WTC11 (cell line): ENCODE data around the gene NUDT22.

ENCODE experiments used
- ATF6 ChIP-seq: sonication (generic); formaldehyde crosslinking; IDR thresholded peaks from 2 replicates; pipeline ENCODE4 v1.8.1; 2023; ENCODE audit warnings: mild to moderate bottlenecking, missing genetic modification reagents
- CBFB ChIP-seq: sonication (generic); formaldehyde crosslinking; IDR thresholded peaks from 2 replicates; pipeline ENCODE4 v1.8.1; 2022; ENCODE audit warnings: mild to moderate bottlenecking, low read depth, missing genetic modification reagents
- CDX4 ChIP-seq: fragments of 250-450 bp; sonication (Bioruptor Pico); IDR thresholded peaks from 2 replicates; pipeline ENCODE4 v1.9.0; 2021; ENCODE audit warnings: moderate library complexity, mild to moderate bottlenecking, inconsistent platforms, borderline replicate concordance
- CTCF ChIP-seq: fragments of 200-600 bp; IDR thresholded peaks from 2 replicates; pipeline ENCODE4 v1.8.0; 2022; ENCODE audit warnings: antibody characterized with exemption
- E2F1 ChIP-seq: sonication (generic); formaldehyde crosslinking; IDR thresholded peaks from 2 replicates; pipeline ENCODE4 v1.8.0; 2022; ENCODE audit warnings: mild to moderate bottlenecking, missing genetic modification reagents
- E2F4 ChIP-seq: sonication (generic); formaldehyde crosslinking; IDR thresholded peaks from 2 replicates; pipeline ENCODE4 v1.8.1; 2022; ENCODE audit warnings: low read depth, mild to moderate bottlenecking, moderate library complexity, missing genetic modification reagents, borderline replicate concordance
- ELF4 ChIP-seq: sonication (generic); formaldehyde crosslinking; IDR thresholded peaks from 2 replicates; pipeline ENCODE4 v1.8.1; 2022; ENCODE audit warnings: low read depth, mild to moderate bottlenecking, moderate library complexity, missing genetic modification reagents
- FOXK1 ChIP-seq: sonication (generic); formaldehyde crosslinking; IDR thresholded peaks from 2 replicates; pipeline ENCODE4 v1.8.0; 2022; ENCODE audit warnings: mild to moderate bottlenecking, moderate library complexity, missing genetic modification reagents
- GRHL2 ChIP-seq: fragments of 250-450 bp; sonication (Bioruptor Pico); IDR thresholded peaks from 2 replicates; pipeline ENCODE4 v1.8.0; 2022; ENCODE audit warnings: mild to moderate bottlenecking, moderate library complexity; ENCODE audit not compliant: insufficient replicate concordance, severe bottlenecking
- HMGXB4 ChIP-seq: sonication (generic); formaldehyde crosslinking; IDR thresholded peaks from 2 replicates; pipeline ENCODE4 v1.8.1; 2023; ENCODE audit warnings: mild to moderate bottlenecking, moderate library complexity, missing genetic modification reagents
- NR2C2 ChIP-seq: sonication (generic); formaldehyde crosslinking; IDR thresholded peaks from 2 replicates; pipeline ENCODE4 v1.8.0; 2022; ENCODE audit warnings: mild to moderate bottlenecking, missing genetic modification reagents
- NR3C1 ChIP-seq: sonication (generic); formaldehyde crosslinking; conservative IDR thresholded peaks from 2 replicates; pipeline ENCODE4 v1.8.1; 2023; ENCODE audit warnings: low read depth, mild to moderate bottlenecking, missing genetic modification reagents
- OVOL2 ChIP-seq: fragments of 250-450 bp; sonication (Bioruptor Pico); IDR thresholded peaks from 2 replicates; pipeline ENCODE4 v1.9.0; 2021; ENCODE audit warnings: mild to moderate bottlenecking, borderline replicate concordance
- ZNF121 ChIP-seq: sonication (generic); formaldehyde crosslinking; IDR thresholded peaks from 2 replicates; pipeline ENCODE4 v1.8.0; 2023; ENCODE audit warnings: missing genetic modification reagents

GRCh38 chr11:64229744-64230170, 3.7 kb downstream of the NUDT22 start:
- TF ChIP-seq E2F4 (no peak), CBFB (no peak), ATF6 (no peak), GRHL2 (CRISPR knock-in tag) (no peak), CTCF (no peak), ELF4 (CRISPR knock-in tag) (no peak), HMGXB4 (no peak), ZNF121 (CRISPR knock-in tag) (no peak), FOXK1 (no peak), OVOL2 (CRISPR knock-in tag) (no peak), CDX4 (CRISPR knock-in tag) (no peak), E2F1 (CRISPR knock-in tag) (no peak), NR3C1 (CRISPR knock-in tag) (no peak), NR2C2 (CRISPR knock-in tag) (no peak)
